ENCODE measurements around the gene PKD2L1. TPM values are rescaled to one million over a fixed set of nuclear protein-coding genes. Genes with fewer than 3 reads are reported as not detected.

The PKD2L1 gene
- total and polyA plus RNA-seq, 10 of the 15 experiments (the other 5 are each of a cell fraction or from before 2014, with no cell fraction given): 0.05 to 0.17 (median 0.08) TPM; not detected in 6

DNA sequence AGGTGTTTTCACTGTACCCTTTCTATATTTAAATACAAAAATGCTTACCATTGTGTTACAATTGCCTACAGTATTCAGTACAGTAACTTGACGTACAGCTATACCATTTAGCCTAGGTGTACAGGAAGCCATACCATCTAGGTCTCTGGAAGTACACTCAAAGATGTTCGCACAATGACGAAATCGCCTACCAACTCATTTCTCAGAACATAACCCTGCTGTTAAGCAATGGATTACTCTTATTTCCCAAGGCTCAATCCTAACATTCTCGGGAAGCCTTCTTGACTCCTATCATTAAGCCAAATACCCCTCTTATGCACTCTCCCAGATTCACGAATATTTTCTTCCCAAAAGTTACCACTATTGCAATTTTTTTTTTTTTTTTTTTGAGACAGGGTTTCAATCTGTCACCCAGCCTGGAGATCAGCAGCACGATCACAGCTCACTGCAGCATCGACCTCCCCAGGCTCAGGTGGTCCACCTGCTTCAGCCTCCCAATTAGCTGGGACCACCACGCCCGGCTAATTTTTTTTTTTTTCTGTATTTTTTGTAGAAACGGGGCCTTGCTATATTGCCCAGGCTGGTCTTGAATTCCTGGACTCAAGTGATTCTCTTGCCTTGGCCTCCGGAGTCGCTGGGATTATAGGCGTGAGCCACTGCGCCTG is 64.1 kb downstream of the PKD2L1 start:
- in situ Hi-C loops (cut with MboI) (no loop called here), intact Hi-C loops (cut with micrococcal nuclease; ENCODE audit: unreplicated experiment) (no loop called here)
- Histone ChIP-seq H3K9me3 (replicated peaks; ENCODE audit: control insufficient read depth, insufficient read depth, low read length) (no peaks in the 10 kb centered on the region), H3K4me2 (ENCODE audit: control insufficient read depth, insufficient read depth) (peak overlapping the region; percentile 71), H3K4me1 (ENCODE audit: control insufficient read depth, insufficient read depth, low read length) (peaks cover 7% of the 10 kb centered on the region), H3K36me3 (ENCODE audit: control insufficient read depth in 2 of 2, insufficient read depth in 2 of 2, low read length in 1 of 2) (no peaks in the 10 kb centered on the region), H3K27me3 (replicated peaks in 1 of 2; ENCODE audit: control insufficient read depth in 2 of 2, insufficient read depth in 2 of 2, low read length in 1 of 2) (no peaks in the 10 kb centered on the region), H2AFZ (ENCODE audit: control insufficient read depth, low read depth, low read length) (no peak overlapping the region), H4K20me1 (ENCODE audit: control insufficient read depth, insufficient read depth) (no peaks in the 10 kb centered on the region), H3K79me2 (ENCODE audit: control insufficient read depth, insufficient read depth, low read length) (peaks cover 28% of the 10 kb centered on the region), H3K4me3 (peak overlapping the region; percentile 82; the same call in 1 of the 2 replicates), H3K9ac (ENCODE audit: control insufficient read depth, insufficient read depth, low read length) (no peak overlapping the region), H3K27ac (ENCODE audit: control insufficient read depth, insufficient read depth) (no peak overlapping the region)
- 0 out of 4 replicates have a peak, but pooled peaks of 1 of the 2 experiments have one; percentile 4 for TF ChIP-seq IKZF2 (IDR thresholded peaks at IDR 0.05)
- TF ChIP-seq SMC3 (IDR thresholded peaks at IDR 0.05; ENCODE audit: borderline replicate concordance, low read length): no peak
- ChIA-PET RAD21 (ENCODE audit: unreplicated experiment) (interaction anchor here (1.0 kb wide), 1 partner anchor 19 kb away, joined by 3 read pairs; no protein-coding TSS in a partner anchor), SMC1A (ENCODE audit: uncharacterized antibody, unreplicated experiment) (interaction anchor here (0.6 kb wide), 1 partner anchor 78 kb away, joined by 3 read pairs; no protein-coding TSS in a partner anchor), POLR2A (interaction anchor here (0.7 kb wide), 1 partner anchor 38 kb away, joined by 5 read pairs; no protein-coding TSS in a partner anchor), CTCF (interaction anchor here (0.6 kb wide), 1 partner anchor 220 kb away, joined by 4 read pairs; no protein-coding TSS in a partner anchor)
- DNase-seq (ENCODE audit: low read depth, low spot score) (no peak), FAIRE-seq (no peak), ATAC-seq (no peak)
- WGBS (ENCODE audit: insufficient coverage, insufficient replicate concordance, low lambda C conversion rate, missing lambda C conversion rate): 97% methylated on average over 14 of the region's 15 CpGs
- no TSS peak for BruUV-seq (replicated peaks)

DNA sequence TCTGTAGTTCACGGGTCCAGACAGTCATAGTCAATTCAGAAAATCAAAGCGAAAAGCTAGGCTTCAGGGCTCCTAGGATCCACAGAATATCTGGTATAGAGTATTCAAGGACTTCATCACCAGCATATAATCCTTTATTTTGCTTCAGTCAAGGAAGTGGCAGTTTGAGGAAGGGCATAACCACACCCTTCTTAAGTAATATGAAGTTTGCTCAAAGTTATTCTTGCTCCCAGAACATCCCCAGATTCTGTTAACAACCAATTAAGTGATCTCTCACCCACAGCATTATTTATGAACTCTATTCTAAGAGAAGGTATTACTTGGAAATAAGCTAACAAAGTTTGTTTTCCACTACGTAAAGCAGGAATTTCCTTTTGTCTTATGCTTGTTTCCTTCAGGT is 75.8 kb downstream of the PKD2L1 start:
- Histone ChIP-seq H3K4me2 (ENCODE audit: control insufficient read depth, insufficient read depth) (no peak overlapping the region), H3K79me2 (ENCODE audit: control insufficient read depth, insufficient read depth, low read length) (no peaks in the 10 kb centered on the region), H3K9ac (ENCODE audit: control insufficient read depth, insufficient read depth, low read length) (no peak overlapping the region), H3K27me3 (replicated peaks in 1 of 2; ENCODE audit: control insufficient read depth in 2 of 2, insufficient read depth in 2 of 2, low read length in 1 of 2) (no peaks in the 10 kb centered on the region), H3K27ac (ENCODE audit: control insufficient read depth, insufficient read depth) (no peak overlapping the region), H2AFZ (ENCODE audit: control insufficient read depth, low read depth, low read length) (no peak overlapping the region), H3K36me3 (ENCODE audit: control insufficient read depth in 2 of 2, insufficient read depth in 2 of 2, low read length in 1 of 2) (peaks cover 10 to 19% of the 10 kb centered on the region in 2 experiments), H3K9me3 (replicated peaks; ENCODE audit: control insufficient read depth, insufficient read depth, low read length) (no peaks in the 10 kb centered on the region), H4K20me1 (ENCODE audit: control insufficient read depth, insufficient read depth) (no peaks in the 10 kb centered on the region), H3K4me1 (ENCODE audit: control insufficient read depth, insufficient read depth, low read length) (no peaks in the 10 kb centered on the region), H3K4me3 (no peak overlapping the region)
- ChIA-PET RAD21 (ENCODE audit: unreplicated experiment) (no interaction called here), CTCF (no interaction called here), SMC1A (ENCODE audit: uncharacterized antibody, unreplicated experiment) (no interaction called here), POLR2A (interaction anchor here (0.8 kb wide), 1 partner anchor 18 kb away, joined by 3 read pairs; no protein-coding TSS in a partner anchor)
- TF ChIP-seq CBX3 (IDR thresholded peaks at IDR 0.05; ENCODE audit: borderline replicate concordance, low read depth) (no peak), IRF4 (IDR thresholded peaks at IDR 0.05; ENCODE audit: low read depth, low read length) (no peak), RBBP5 (conservative IDR thresholded peaks at IDR 0.05) (no peak), POLR2AphosphoS5 (IDR thresholded peaks at IDR 0.05; ENCODE audit: low read length) (no peak)
- TF ChIP-seq, protein P1, sequence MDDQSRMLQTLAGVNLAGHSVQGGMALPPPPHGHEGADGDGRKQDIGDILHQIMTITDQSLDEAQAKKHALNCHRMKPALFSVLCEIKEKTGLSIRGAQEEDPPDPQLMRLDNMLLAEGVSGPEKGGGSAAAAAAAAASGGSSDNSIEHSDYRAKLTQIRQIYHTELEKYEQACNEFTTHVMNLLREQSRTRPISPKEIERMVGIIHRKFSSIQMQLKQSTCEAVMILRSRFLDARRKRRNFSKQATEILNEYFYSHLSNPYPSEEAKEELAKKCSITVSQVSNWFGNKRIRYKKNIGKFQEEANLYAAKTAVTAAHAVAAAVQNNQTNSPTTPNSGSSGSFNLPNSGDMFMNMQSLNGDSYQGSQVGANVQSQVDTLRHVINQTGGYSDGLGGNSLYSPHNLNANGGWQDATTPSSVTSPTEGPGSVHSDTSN (IDR thresholded peaks at IDR 0.05; ENCODE audit: insufficient replicate concordance, low read depth, low read length): no peak
- TF ChIP-seq, protein P2, sequence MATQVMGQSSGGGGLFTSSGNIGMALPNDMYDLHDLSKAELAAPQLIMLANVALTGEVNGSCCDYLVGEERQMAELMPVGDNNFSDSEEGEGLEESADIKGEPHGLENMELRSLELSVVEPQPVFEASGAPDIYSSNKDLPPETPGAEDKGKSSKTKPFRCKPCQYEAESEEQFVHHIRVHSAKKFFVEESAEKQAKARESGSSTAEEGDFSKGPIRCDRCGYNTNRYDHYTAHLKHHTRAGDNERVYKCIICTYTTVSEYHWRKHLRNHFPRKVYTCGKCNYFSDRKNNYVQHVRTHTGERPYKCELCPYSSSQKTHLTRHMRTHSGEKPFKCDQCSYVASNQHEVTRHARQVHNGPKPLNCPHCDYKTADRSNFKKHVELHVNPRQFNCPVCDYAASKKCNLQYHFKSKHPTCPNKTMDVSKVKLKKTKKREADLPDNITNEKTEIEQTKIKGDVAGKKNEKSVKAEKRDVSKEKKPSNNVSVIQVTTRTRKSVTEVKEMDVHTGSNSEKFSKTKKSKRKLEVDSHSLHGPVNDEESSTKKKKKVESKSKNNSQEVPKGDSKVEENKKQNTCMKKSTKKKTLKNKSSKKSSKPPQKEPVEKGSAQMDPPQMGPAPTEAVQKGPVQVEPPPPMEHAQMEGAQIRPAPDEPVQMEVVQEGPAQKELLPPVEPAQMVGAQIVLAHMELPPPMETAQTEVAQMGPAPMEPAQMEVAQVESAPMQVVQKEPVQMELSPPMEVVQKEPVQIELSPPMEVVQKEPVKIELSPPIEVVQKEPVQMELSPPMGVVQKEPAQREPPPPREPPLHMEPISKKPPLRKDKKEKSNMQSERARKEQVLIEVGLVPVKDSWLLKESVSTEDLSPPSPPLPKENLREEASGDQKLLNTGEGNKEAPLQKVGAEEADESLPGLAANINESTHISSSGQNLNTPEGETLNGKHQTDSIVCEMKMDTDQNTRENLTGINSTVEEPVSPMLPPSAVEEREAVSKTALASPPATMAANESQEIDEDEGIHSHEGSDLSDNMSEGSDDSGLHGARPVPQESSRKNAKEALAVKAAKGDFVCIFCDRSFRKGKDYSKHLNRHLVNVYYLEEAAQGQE (IDR thresholded peaks at IDR 0.05; ENCODE audit: low read depth, low read length): no peak
- DNase-seq (ENCODE audit: low read depth, low spot score) (no peak), ATAC-seq (no peak), FAIRE-seq (no peak)
- 97% methylated on average over 3 of the region's 3 CpGs for WGBS (ENCODE audit: insufficient coverage, insufficient replicate concordance, low lambda C conversion rate, missing lambda C conversion rate)
- BruUV-seq (replicated peaks): TSS peak; percentile 25
- in situ Hi-C loops (cut with MboI) (no loop called here), intact Hi-C loops (cut with micrococcal nuclease; ENCODE audit: unreplicated experiment) (no loop called here)
